Suprapubic skin (tissue), 4 donors: ENCODE results near the gene CACNA1S. TPM values are rescaled to one million over a fixed set of nuclear protein-coding genes. Genes with fewer than 3 reads are reported as not detected.

Experiments
- DNase-seq, 2 donors: peaks; one replicate each; pipeline ENCODE4 v3.0.0-alpha.2; 2019; ENCODE audit warnings: low spot score in 2 of 2
- H3K27ac ChIP-seq: fragments of 200-600 bp; sonication (generic); one replicate; pipeline ENCODE4 v1.5.1; 2019
- H3K27me3 ChIP-seq: fragments of 200-600 bp; sonication (generic); one replicate; pipeline ENCODE4 v1.5.1; 2019
- H3K36me3 ChIP-seq: fragments of 200-600 bp; sonication (generic); one replicate; pipeline ENCODE4 v1.5.1; 2019
- H3K4me1 ChIP-seq: fragments of 200-600 bp; sonication (generic); one replicate; pipeline ENCODE4 v1.5.1; 2019
- H3K4me3 ChIP-seq: fragments of 200-600 bp; sonication (generic); one replicate; pipeline ENCODE4 v1.5.1; 2019; ENCODE audit warnings: mild to moderate bottlenecking
- H3K9me3 ChIP-seq: fragments of 200-600 bp; sonication (generic); one replicate; pipeline ENCODE4 v1.5.1; 2019
- CTCF ChIP-seq, 2 donors: fragments of 200-600 bp in 1 of 2; fragments of 450-650 bp in 1 of 2; sonication (generic) in 1 of 2; IDR thresholded peaks; one replicate each; pipeline ENCODE4 v1.5.1; 2016 to 2019; ENCODE audit warnings: antibody characterized with exemption in 2 of 2, mild to moderate bottlenecking in 1 of 2, moderate library complexity in 1 of 2
- EP300 ChIP-seq: sonication (generic); formaldehyde crosslinking; IDR thresholded peaks from one replicate; pipeline ENCODE4 v1.6.1; 2017; ENCODE audit warnings: antibody characterized with exemption
- POLR2A ChIP-seq, 2 donors: fragments of 450-650 bp; IDR thresholded peaks; one replicate each; pipeline ENCODE4 v1.6.1; 2017; ENCODE audit warnings: antibody characterized with exemption in 2 of 2, mild to moderate bottlenecking in 2 of 2, moderate library complexity in 2 of 2
- POLR2AphosphoS5 ChIP-seq, 3 donors: sonication (generic); formaldehyde crosslinking; IDR thresholded peaks; one replicate each; pipeline ENCODE4 v1.6.1; 2017; ENCODE audit warnings: antibody characterized with exemption in 3 of 3
- WGBS: methylation state at CpG from one replicate; pipeline ENCODE4 v1.1.5; 2018; 5-methylcytosine and 5-hydroxymethylcytosine counted together
- total RNA-seq, 4 donors: library from RNA; depleted of rRNA; stranded (reverse); fragments of >200 nt; gene quantifications; one replicate each; pipeline ENCODE4 v1.1.0, GENCODE V29; 2016

CACNA1S gene
- total RNA-seq, 4 donors from 2014 or later, result not detected

GRCh38 chr1:201008666-201009360 is 103.4 kb downstream of the CACNA1S start:
- H3K36me3 ChIP-seq, result no peaks in the 10 kb centered on the region
- H3K9me3 ChIP-seq, result no peaks in the 10 kb centered on the region
- H3K4me1 ChIP-seq, result peaks cover 6% of the 10 kb centered on the region
- H3K4me3 ChIP-seq, result no peak overlapping the region
- H3K27ac ChIP-seq, result no peak overlapping the region
- 93% methylated on average over 14 of the region's 22 CpGs for WGBS
- no peak for DNase-seq
- TF ChIP-seq POLR2AphosphoS5 (IDR thresholded peaks at IDR 0.05) (no peak), EP300 (no peak), POLR2A (IDR thresholded peaks at IDR 0.05) (no peak), CTCF (IDR thresholded peaks at IDR 0.05) (no peak)
- H3K27me3 ChIP-seq, result no peaks in the 10 kb centered on the region

- 98% methylated on average over 5 of the region's 5 CpGs for WGBS
Observed at GRCh38 chr1:201007481-201007880, 104.7 kb downstream of the CACNA1S start.

GRCh38 chr1:201006450-201006849 is 105.8 kb downstream of the CACNA1S start:
- no peak overlapping the region for H3K4me3 ChIP-seq
- H3K36me3 ChIP-seq, result no peaks in the 10 kb centered on the region
- no peaks in the 10 kb centered on the region for H3K27me3 ChIP-seq
- WGBS, result 60% methylated on average over 2 of the region's 2 CpGs
- no peaks in the 10 kb centered on the region for H3K9me3 ChIP-seq
- TF ChIP-seq CTCF (IDR thresholded peaks at IDR 0.05) (no peak), POLR2A (IDR thresholded peaks at IDR 0.05) (no peak), EP300 (no peak), POLR2AphosphoS5 (IDR thresholded peaks at IDR 0.05) (no peak)
- H3K4me1 ChIP-seq, result no peaks in the 10 kb centered on the region
- no peak for DNase-seq
- H3K27ac ChIP-seq, result no peak overlapping the region

More at GRCh38 chr1:201007481-201007880, 104.7 kb downstream of the CACNA1S start:
- Histone ChIP-seq H3K4me3 (no peak overlapping the region), H3K27me3 (no peaks in the 10 kb centered on the region), H3K36me3 (no peaks in the 10 kb centered on the region), H3K4me1 (no peaks in the 10 kb centered on the region), H3K27ac (no peak overlapping the region), H3K9me3 (no peaks in the 10 kb centered on the region)
- no peak for DNase-seq
- no peak for TF ChIP-seq POLR2AphosphoS5 (IDR thresholded peaks at IDR 0.05)
- TF ChIP-seq CTCF (IDR thresholded peaks at IDR 0.05), result no peak
- no peak for TF ChIP-seq POLR2A (IDR thresholded peaks at IDR 0.05)
- no peak for TF ChIP-seq EP300

GRCh38 chr1:201004732-201005131 is 107.5 kb downstream of the CACNA1S start:
- WGBS, result 91% methylated on average over 14 of the region's 14 CpGs
- no peak overlapping the region for H3K4me3 ChIP-seq
- H3K4me1 ChIP-seq, result no peaks in the 10 kb centered on the region
- no peaks in the 10 kb centered on the region for H3K27me3 ChIP-seq
- H3K27ac ChIP-seq, result no peak overlapping the region
- TF ChIP-seq POLR2AphosphoS5 (IDR thresholded peaks at IDR 0.05) (no peak), EP300 (no peak), POLR2A (IDR thresholded peaks at IDR 0.05) (no peak), CTCF (IDR thresholded peaks at IDR 0.05) (no peak)
- H3K9me3 ChIP-seq, result no peaks in the 10 kb centered on the region
- DNase-seq, result no peak
- H3K36me3 ChIP-seq, result no peaks in the 10 kb centered on the region

GRCh38 chr1:201004154-201004553 is 108.1 kb downstream of the CACNA1S start:
- 100% methylated on average over 6 of the region's 6 CpGs for WGBS
- no peaks in the 10 kb centered on the region for H3K9me3 ChIP-seq

More at GRCh38 chr1:201004154-201004553, 108.1 kb downstream of the CACNA1S start:
- H3K27ac ChIP-seq, result no peak overlapping the region
- H3K27me3 ChIP-seq, result no peaks in the 10 kb centered on the region
- H3K36me3 ChIP-seq, result no peaks in the 10 kb centered on the region
- no peak for DNase-seq
- TF ChIP-seq CTCF (IDR thresholded peaks at IDR 0.05), result no peak
- no peak for TF ChIP-seq POLR2AphosphoS5 (IDR thresholded peaks at IDR 0.05)
- no peak for TF ChIP-seq POLR2A (IDR thresholded peaks at IDR 0.05)
- TF ChIP-seq EP300, result no peak
- H3K4me1 ChIP-seq, result no peaks in the 10 kb centered on the region
- H3K4me3 ChIP-seq, result no peak overlapping the region
